ENCODE results near the gene RYR2.

- TF ChIP-seq, protein P1, sequence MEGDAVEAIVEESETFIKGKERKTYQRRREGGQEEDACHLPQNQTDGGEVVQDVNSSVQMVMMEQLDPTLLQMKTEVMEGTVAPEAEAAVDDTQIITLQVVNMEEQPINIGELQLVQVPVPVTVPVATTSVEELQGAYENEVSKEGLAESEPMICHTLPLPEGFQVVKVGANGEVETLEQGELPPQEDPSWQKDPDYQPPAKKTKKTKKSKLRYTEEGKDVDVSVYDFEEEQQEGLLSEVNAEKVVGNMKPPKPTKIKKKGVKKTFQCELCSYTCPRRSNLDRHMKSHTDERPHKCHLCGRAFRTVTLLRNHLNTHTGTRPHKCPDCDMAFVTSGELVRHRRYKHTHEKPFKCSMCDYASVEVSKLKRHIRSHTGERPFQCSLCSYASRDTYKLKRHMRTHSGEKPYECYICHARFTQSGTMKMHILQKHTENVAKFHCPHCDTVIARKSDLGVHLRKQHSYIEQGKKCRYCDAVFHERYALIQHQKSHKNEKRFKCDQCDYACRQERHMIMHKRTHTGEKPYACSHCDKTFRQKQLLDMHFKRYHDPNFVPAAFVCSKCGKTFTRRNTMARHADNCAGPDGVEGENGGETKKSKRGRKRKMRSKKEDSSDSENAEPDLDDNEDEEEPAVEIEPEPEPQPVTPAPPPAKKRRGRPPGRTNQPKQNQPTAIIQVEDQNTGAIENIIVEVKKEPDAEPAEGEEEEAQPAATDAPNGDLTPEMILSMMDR (IDR thresholded peaks at IDR 0.05) = no peak
- no peak for TF ChIP-seq POLR2A (IDR thresholded peaks at IDR 0.05)
Measured at GRCh38 chr1:237201155-237201554, 159.2 kb downstream of the RYR2 start.

Data from heart left ventricle (tissue), 13 donors.